ENCODE measurements around the gene SLX4IP. TPM values are rescaled to one million over a fixed set of nuclear protein-coding genes. Genes with fewer than 3 reads are reported as not detected.

Gene SLX4IP
- total and polyA plus RNA-seq, 5 donors from 2014 or later: 1.5 to 4.1 (median 2.4) TPM

- Mint-ChIP-seq H3K9me3 (peaks cover 0 to 1% (median 0%) of the 10 kb centered on the region in 7 donors), H3K27me3 (no peaks in the 10 kb centered on the region), H3K36me3 (peaks cover 55% of the 10 kb centered on the region), H3K27ac (peak overlapping the region in 1 of 3 donors; percentile 10), H3K4me3 (no peak overlapping the region), H3K4me1 (peaks cover 11 to 32% (median 17%) of the 10 kb centered on the region in 4 donors)
- H3K36me3 ChIP-seq (ENCODE audit: control insufficient read depth, insufficient read depth, low read length): peaks cover 4% of the 10 kb centered on the region
- ATAC-seq (ENCODE audit: low read depth in 2 of 2) (no peak), DNase-seq (no peak)
- no peak overlapping the region for H3K4me3 ChIP-seq (ENCODE audit: low read depth, low read length)
- H3K27me3 ChIP-seq (ENCODE audit: control insufficient read depth, insufficient read depth, low read length): no peaks in the 10 kb centered on the region
- H3K9me3 ChIP-seq (ENCODE audit: control insufficient read depth in 2 of 2, low read length in 2 of 2): no peaks in the 10 kb centered on the region
- no peaks in the 10 kb centered on the region for H3K4me1 ChIP-seq (ENCODE audit: control insufficient read depth, insufficient read depth, low read length, poor library complexity, severe bottlenecking)
- H3K27ac ChIP-seq (ENCODE audit: insufficient read depth, low read length, poor library complexity, severe bottlenecking): no peak overlapping the region
These were observed 128.9 kb downstream of the SLX4IP start for GRCh38 chr20:10563935-10564492.

GRCh38 chr20:10565191-10565921 lies 130.3 kb downstream of the SLX4IP start:
- Histone ChIP-seq H3K27ac (ENCODE audit: insufficient read depth, low read length, poor library complexity, severe bottlenecking) (no peak overlapping the region), H3K4me1 (ENCODE audit: control insufficient read depth, insufficient read depth, low read length, poor library complexity, severe bottlenecking) (no peaks in the 10 kb centered on the region), H3K36me3 (ENCODE audit: control insufficient read depth, insufficient read depth, low read length) (peaks cover 4% of the 10 kb centered on the region), H3K9me3 (ENCODE audit: control insufficient read depth in 2 of 2, low read length in 2 of 2) (no peaks in the 10 kb centered on the region), H3K27me3 (ENCODE audit: control insufficient read depth, insufficient read depth, low read length) (no peaks in the 10 kb centered on the region), H3K4me3 (ENCODE audit: low read depth, low read length) (no peak overlapping the region)
- Mint-ChIP-seq H3K36me3 (peaks cover 56% of the 10 kb centered on the region), H3K4me3 (no peak overlapping the region), H3K27me3 (no peaks in the 10 kb centered on the region), H3K27ac (no peak overlapping the region), H3K9me3 (peaks cover 0 to 1% (median 0%) of the 10 kb centered on the region in 7 donors), H3K4me1 (peaks cover 5 to 29% (median 16%) of the 10 kb centered on the region in 4 donors)
- DNase-seq: no peak
- no peak for ATAC-seq (ENCODE audit: low read depth in 2 of 2)

GRCh38 chr20:10565922-10566897 lies 131.1 kb downstream of the SLX4IP start:
- Mint-ChIP-seq H3K36me3 (peaks cover 55% of the 10 kb centered on the region), H3K9me3 (peaks cover 0 to 1% (median 0%) of the 10 kb centered on the region in 7 donors), H3K27ac (peak overlapping the region in 1 of 3 donors; percentile 67), H3K4me1 (peaks cover 5 to 29% (median 17%) of the 10 kb centered on the region in 4 donors), H3K27me3 (no peaks in the 10 kb centered on the region), H3K4me3 (no peak overlapping the region)
- peaks cover 2% of the 10 kb centered on the region for H3K4me1 ChIP-seq (ENCODE audit: control insufficient read depth, insufficient read depth, low read length, poor library complexity, severe bottlenecking)
- H3K36me3 ChIP-seq (ENCODE audit: control insufficient read depth, insufficient read depth, low read length): peaks cover 4% of the 10 kb centered on the region
- no peak overlapping the region for H3K27ac ChIP-seq (ENCODE audit: insufficient read depth, low read length, poor library complexity, severe bottlenecking)
- H3K4me3 ChIP-seq (ENCODE audit: low read depth, low read length): no peak overlapping the region
- no peak for DNase-seq
- no peaks in the 10 kb centered on the region for H3K27me3 ChIP-seq (ENCODE audit: control insufficient read depth, insufficient read depth, low read length)
- H3K9me3 ChIP-seq (ENCODE audit: control insufficient read depth in 2 of 2, low read length in 2 of 2): no peaks in the 10 kb centered on the region
- no peak for ATAC-seq (ENCODE audit: low read depth in 2 of 2)

- H3K27me3 ChIP-seq (ENCODE audit: control insufficient read depth, insufficient read depth, low read length): no peaks in the 10 kb centered on the region
- peaks cover 4% of the 10 kb centered on the region for H3K36me3 ChIP-seq (ENCODE audit: control insufficient read depth, insufficient read depth, low read length)
- Mint-ChIP-seq H3K36me3 (peaks cover 55% of the 10 kb centered on the region), H3K9me3 (no peaks in the 10 kb centered on the region), H3K27ac (peak overlapping the region in 1 of 3 donors; percentile 59), H3K4me3 (no peak overlapping the region), H3K27me3 (no peaks in the 10 kb centered on the region), H3K4me1 (peaks cover 10 to 35% (median 25%) of the 10 kb centered on the region in 4 donors)
- no peak overlapping the region for H3K27ac ChIP-seq (ENCODE audit: insufficient read depth, low read length, poor library complexity, severe bottlenecking)
- DNase-seq (no peak), ATAC-seq (ENCODE audit: low read depth in 2 of 2) (no peak)
- H3K4me3 ChIP-seq (ENCODE audit: low read depth, low read length): no peak overlapping the region
- no peaks in the 10 kb centered on the region for H3K9me3 ChIP-seq (ENCODE audit: control insufficient read depth in 2 of 2, low read length in 2 of 2)
- peaks cover 7% of the 10 kb centered on the region for H3K4me1 ChIP-seq (ENCODE audit: control insufficient read depth, insufficient read depth, low read length, poor library complexity, severe bottlenecking)
These were observed 132.9 kb downstream of the SLX4IP start for GRCh38 chr20:10568032-10568431.

- Mint-ChIP-seq H3K27ac (peak overlapping the region in 2 of 3 donors; percentile 3 to 93), H3K4me1 (peaks cover 7 to 22% (median 13%) of the 10 kb centered on the region in 4 donors), H3K27me3 (no peaks in the 10 kb centered on the region), H3K9me3 (no peaks in the 10 kb centered on the region), H3K4me3 (no peak overlapping the region), H3K36me3 (peaks cover 46% of the 10 kb centered on the region)
- DNase-seq (no peak), ATAC-seq (ENCODE audit: low read depth in 2 of 2) (no peak)
- H3K27me3 ChIP-seq (ENCODE audit: control insufficient read depth, insufficient read depth, low read length): no peaks in the 10 kb centered on the region
- no peak overlapping the region for H3K4me3 ChIP-seq (ENCODE audit: low read depth, low read length)
- no peaks in the 10 kb centered on the region for H3K9me3 ChIP-seq (ENCODE audit: control insufficient read depth in 2 of 2, low read length in 2 of 2)
- H3K27ac ChIP-seq (ENCODE audit: insufficient read depth, low read length, poor library complexity, severe bottlenecking): no peak overlapping the region
- H3K4me1 ChIP-seq (ENCODE audit: control insufficient read depth, insufficient read depth, low read length, poor library complexity, severe bottlenecking): peaks cover 7% of the 10 kb centered on the region
- H3K36me3 ChIP-seq (ENCODE audit: control insufficient read depth, insufficient read depth, low read length): peaks cover 4% of the 10 kb centered on the region
These were observed 136.3 kb downstream of the SLX4IP start for GRCh38 chr20:10571313-10571815.

- ATAC-seq (ENCODE audit: low read depth in 2 of 2) (no peak), DNase-seq (no peak)
- H3K9me3 Mint-ChIP-seq: no peaks in the 10 kb centered on the region
- H3K27ac Mint-ChIP-seq: no peak overlapping the region
- no peaks in the 10 kb centered on the region for H3K27me3 ChIP-seq (ENCODE audit: control insufficient read depth, insufficient read depth, low read length)
- H3K4me1 Mint-ChIP-seq: peaks cover 7 to 22% (median 12%) of the 10 kb centered on the region in 4 donors
- no peak overlapping the region for H3K27ac ChIP-seq (ENCODE audit: insufficient read depth, low read length, poor library complexity, severe bottlenecking)
- no peak overlapping the region for H3K4me3 ChIP-seq (ENCODE audit: low read depth, low read length)
- peaks cover 7% of the 10 kb centered on the region for H3K4me1 ChIP-seq (ENCODE audit: control insufficient read depth, insufficient read depth, low read length, poor library complexity, severe bottlenecking)
- H3K9me3 ChIP-seq (ENCODE audit: control insufficient read depth in 2 of 2, low read length in 2 of 2): no peaks in the 10 kb centered on the region
- peaks cover 38% of the 10 kb centered on the region for H3K36me3 Mint-ChIP-seq
- no peaks in the 10 kb centered on the region for H3K36me3 ChIP-seq (ENCODE audit: control insufficient read depth, insufficient read depth, low read length)
- no peak overlapping the region for H3K4me3 Mint-ChIP-seq
- no peaks in the 10 kb centered on the region for H3K27me3 Mint-ChIP-seq
These were observed 137.7 kb downstream of the SLX4IP start for GRCh38 chr20:10572853-10573252.

- Mint-ChIP-seq H3K4me3 (no peak overlapping the region), H3K9me3 (no peaks in the 10 kb centered on the region), H3K36me3 (peaks cover 36% of the 10 kb centered on the region), H3K27ac (no peak overlapping the region), H3K4me1 (peaks cover 9 to 22% (median 12%) of the 10 kb centered on the region in 4 donors), H3K27me3 (no peaks in the 10 kb centered on the region)
- Histone ChIP-seq H3K9me3 (ENCODE audit: control insufficient read depth in 2 of 2, low read length in 2 of 2) (no peaks in the 10 kb centered on the region), H3K4me1 (ENCODE audit: control insufficient read depth, insufficient read depth, low read length, poor library complexity, severe bottlenecking) (peaks cover 7% of the 10 kb centered on the region), H3K27me3 (ENCODE audit: control insufficient read depth, insufficient read depth, low read length) (no peaks in the 10 kb centered on the region), H3K36me3 (ENCODE audit: control insufficient read depth, insufficient read depth, low read length) (no peaks in the 10 kb centered on the region), H3K4me3 (ENCODE audit: low read depth, low read length) (no peak overlapping the region), H3K27ac (ENCODE audit: insufficient read depth, low read length, poor library complexity, severe bottlenecking) (no peak overlapping the region)
- ATAC-seq (ENCODE audit: low read depth in 2 of 2): no peak
- DNase-seq: no peak
These were observed 138.3 kb downstream of the SLX4IP start for GRCh38 chr20:10573273-10573950.

All from CD4-positive, CD25-positive, alpha-beta regulatory T cell (primary cell).